Erythroblast (primary cell): ENCODE results near the gene CFD.

Experiments
- DNase-seq, 2 experiments: peaks; one replicate each; lab custom pipeline; 2025; lab: John Stamatoyannopoulos, UW
- GATA1 ChIP-seq: IDR thresholded peaks from 2 replicates; pipeline ENCODE4 v1.6.1; 2011; ENCODE audit warnings: low read depth, mild to moderate bottlenecking, control low read depth, low read length, moderate library complexity
- POLR2A ChIP-seq: IDR thresholded peaks from 2 replicates; pipeline ENCODE4 v1.6.1; 2011; ENCODE audit warnings: mild to moderate bottlenecking, low read length

The CFD gene

DNA sequence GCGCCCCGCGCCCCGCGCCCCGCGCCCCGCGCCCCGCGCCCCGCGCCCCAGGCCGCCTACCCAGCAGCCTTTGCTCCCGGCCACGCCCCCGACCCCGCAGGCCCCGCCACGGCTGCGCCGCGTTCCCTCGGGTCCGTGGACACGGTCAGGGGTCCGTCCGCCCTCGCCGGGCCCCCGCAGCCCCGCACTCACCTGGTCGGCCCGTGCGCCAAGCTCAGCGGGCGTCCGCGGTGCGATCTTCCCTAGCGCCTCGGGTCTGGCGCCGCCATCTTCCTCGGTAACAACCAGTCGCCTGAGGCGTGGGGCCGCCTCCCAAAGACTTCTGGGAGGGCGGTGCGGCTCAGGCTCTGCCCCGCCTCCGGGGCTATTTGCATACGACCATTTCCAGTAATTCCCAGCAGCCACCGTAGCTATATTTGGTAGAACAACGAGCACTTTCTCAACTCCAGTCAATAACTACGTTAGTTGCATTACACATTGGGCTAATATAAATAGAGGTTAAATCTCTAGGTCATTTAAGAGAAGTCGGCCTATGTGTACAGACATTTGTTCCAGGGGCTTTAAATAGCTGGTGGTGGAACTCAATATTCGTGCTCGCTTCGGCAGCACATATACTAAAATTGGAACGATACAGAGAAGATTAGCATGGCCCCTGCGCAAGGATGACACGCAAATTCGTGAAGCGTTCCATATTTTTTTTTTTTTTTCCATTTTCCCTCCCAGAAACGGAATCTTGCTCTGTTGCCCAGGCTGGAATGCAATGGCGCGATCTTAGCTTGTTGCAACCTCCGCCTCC, 33.6 kb downstream of the CFD start, which contains the start of the genes MED16 and RNU6-9:
MED16 (minus strand) TSS at position 294 of the 796 bp plus-strand sequence. CDS start 2,056 bp downstream, outside the sequence.
RNU6-9 (plus strand) TSS at position 591 of the 796 bp plus-strand sequence.
- TF ChIP-seq POLR2A, result peak; percentile 69
- no peak for TF ChIP-seq GATA1

DNA sequence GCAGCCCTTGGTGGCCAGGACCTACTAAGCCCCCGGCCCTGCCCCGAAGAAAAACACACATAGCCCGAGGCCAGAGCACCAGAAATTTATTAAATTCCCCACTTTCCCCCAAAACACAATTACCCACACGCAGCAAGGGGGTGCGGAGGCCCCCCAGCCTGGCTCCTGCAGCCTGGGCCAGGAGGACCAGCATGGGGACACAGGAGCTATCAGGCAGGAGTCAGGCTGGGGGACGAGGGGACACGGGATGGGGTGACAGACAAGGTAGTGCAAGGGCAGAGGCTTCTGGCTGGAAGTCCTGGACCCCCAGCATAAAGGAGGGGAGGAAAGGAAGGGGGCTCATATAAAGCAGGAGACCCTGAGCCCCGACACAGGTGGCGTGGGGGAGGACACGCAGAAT, 37.0 kb downstream of the CFD start:
- TF ChIP-seq POLR2A, result no peak
- TF ChIP-seq GATA1, result no peak
- no peak for DNase-seq

More for the DNA sequence above, 33.6 kb downstream of the CFD start, which contains the start of the genes MED16 and RNU6-9:
- DNase-seq, result peak; percentile 95 to 97

DNA sequence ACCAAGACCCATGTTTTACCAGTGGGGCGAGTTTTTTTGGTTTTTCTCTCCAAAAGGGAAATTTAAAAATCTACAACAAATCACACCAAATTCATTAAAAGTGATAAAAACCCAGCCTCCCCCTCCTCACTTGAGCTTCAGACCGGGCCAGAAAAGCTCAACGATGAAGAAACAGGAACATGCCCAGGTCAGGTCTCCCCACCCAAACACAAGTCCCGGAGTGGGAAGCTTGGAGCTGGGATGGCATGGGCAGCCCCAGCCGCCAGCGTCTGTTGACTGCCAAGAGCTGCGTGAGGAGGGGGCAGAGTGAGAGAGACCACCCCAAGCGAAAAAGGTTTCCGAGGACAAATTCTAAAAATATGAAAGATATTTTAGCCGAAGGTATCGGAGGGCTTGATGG, 37.5 kb downstream of the CFD start:
- no peak for TF ChIP-seq GATA1
- no peak for TF ChIP-seq POLR2A
- no peak for DNase-seq

DNA sequence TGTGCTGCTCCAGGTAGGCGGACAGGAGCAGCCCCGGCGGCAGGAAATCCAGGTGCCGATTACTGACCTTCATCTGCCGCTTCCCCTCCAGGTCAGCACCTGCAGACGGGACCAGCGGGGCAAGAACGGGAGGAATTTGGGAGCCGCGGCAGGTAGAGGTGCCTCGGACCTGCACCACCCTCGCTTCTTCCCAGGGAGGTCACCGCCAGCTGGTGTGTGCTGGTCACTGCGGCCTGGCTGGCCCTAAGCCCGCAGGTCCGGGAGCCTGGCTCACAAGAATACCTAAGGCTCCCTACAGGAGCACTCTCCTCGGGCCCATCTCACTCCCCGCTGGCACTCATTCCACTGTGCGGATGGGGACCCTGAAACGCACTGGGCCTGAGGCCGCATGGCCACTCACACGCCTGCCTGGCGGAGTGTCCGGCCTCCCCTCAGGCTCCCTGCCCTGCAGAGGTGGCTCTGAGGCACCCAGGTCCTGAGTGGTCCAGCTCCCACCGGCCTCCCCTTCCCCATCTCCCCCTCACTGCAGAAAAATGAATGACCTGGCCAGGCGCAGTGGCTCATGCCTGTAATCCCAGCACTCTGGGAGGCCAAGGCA, 38.1 kb downstream of the CFD start:
- DNase-seq, result no peak
- no peak for TF ChIP-seq GATA1
- TF ChIP-seq POLR2A, result no peak

DNA sequence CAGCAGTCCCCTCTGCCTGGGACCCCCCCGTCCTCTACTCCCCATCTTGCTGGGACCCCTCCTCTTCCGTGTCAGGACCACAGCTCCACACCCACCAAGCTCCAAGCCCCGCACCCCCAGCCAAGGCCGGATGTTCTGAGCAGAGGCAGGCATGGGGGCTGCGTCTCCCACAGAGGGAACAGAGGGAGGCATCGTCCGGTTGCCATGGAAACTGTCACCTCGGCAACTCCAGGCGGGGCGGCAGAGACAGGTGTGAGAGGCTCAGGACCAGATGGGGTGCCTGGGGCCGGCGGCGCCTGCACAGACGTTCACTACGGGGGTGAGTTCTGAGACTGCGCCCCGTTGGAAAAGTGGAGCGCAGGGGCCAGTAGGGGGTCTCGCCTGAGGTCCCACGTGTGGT, 39.2 kb downstream of the CFD start:
- TF ChIP-seq GATA1 (no peak), POLR2A (no peak)

DNA sequence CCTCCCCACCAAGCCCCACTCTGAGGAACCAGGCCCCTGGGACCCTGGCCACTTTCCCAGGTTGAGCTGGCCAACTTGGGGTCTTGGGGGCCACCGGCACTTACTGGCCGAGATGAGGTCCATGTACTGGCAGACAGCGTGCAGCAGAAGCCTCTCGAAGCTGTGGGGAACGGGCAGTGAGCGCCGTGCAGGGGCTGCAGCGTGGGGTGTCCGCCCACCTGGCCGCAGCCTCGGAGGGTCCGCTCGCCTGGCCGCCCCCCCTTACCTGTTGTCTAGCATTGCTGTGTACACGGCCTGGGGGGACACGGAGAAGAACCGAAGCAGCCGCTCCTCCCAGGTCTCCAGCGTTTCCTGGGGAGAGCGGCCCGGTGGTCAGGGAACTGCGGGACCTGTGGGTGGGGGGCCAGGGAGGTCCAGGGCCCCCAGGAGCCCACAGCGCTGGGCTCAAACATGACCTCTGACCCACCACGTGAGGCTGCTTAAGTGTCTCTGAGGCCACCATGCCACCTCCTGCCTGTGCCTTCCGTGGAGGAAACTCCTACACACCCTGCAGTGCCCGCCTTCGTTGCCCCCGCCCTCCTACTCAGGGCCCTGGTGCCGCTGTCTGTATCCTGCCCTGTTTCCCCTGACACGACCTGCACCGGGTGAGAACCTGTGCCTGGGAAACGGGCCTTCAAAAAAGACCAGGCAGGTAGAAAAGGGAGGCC, 40.0 kb downstream of the CFD start:
- TF ChIP-seq POLR2A (no peak), GATA1 (no peak)
- no peak for DNase-seq

More for the DNA sequence above, 39.2 kb downstream of the CFD start:
- DNase-seq, result no peak

DNA sequence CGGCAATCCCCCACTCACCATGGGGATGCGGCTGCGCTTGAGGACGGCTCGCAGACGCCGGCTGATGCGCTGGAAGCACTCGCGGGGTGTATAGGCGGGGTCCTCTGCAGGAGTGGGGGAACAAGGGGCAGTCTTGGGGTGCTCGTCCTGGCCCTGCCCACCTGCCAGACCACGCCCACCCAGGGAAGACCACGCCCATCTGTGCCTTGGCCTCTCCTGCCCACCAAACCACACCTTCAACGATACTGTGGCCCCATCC, 40.5 kb downstream of the CFD start:
- no peak for DNase-seq
- TF ChIP-seq POLR2A, result no peak
- TF ChIP-seq GATA1, result no peak

DNA sequence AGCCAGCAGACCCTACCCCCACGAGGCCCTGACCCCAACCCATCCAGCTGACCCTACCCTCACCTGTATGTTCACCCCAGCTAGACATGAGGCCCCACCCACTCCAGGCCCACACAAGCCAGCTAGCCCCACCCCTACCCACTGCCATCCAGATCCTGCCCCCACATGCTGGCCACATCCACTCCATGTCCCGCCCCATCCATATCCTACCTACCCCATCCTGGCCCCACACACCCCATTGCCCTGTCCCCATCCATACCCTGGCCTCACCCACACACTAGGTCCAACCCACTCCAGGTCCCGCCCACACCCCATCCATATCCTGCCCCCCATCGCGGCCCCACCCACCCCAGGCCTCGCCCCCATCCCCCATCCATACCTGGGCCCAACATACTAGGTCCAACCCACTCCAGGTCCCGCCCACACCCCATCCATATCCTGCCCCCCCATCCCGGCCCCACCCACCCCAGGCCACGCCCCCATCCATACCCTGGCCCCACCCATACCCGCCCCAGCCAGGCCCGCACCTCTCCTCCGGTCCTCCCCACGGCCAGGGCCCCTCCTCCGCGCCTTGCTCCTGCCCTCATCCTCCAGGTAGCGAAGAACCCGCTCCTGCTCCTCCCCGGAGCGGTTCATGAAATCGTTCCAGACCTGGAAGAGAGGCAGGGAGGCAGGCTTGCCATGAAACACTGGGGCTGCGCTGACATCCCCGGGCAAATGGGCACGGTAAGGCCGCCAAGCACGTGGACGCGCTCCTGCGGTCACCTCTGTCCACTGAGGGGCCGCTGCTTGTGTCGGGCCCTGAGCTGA, 41.0 kb downstream of the CFD start:
- peak; percentile 48 to 63 for DNase-seq
- TF ChIP-seq GATA1 (no peak), POLR2A (no peak)

DNA sequence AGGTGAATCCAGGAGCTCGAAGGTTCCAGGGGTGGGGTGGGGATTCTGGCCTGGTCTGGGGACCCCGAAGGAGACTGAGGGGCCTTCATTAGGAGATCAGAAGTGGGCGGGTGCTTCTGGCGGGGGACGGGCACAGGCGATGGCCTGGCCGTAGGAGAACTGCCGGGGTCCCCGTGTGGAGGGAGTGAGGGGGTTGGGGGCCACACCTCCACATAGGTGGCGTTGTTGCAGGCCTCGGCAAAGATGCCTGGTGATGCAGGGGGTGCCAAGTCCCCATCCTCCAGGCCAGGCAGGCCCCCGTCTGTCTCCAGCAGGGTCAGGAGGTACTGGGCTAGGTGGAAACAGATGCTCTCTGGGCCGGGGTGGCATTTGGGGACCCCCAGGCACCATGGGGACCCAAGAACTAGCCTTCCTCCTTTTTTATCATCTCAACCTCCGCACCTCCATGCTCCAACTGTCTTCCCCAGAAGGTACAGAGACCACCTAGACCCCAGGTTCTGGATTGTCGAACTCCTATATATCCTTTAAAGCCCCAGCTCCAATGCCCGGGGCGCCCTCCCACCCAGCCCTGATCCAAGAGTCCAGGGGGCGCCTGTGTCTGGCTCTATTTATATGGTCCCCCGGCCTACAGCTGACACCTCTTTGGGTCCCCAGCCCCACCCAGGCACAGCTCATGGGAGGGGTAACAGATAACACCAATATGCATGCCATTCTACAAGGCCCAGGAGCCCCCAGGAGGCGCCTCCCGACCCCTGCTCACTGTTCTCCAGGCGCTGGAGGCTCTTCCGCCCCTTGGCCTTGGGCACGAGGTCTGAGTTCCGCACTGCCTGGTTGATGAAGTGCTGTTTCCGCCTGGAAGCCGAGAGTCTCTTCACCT, 42.0 kb downstream of the CFD start:
- no peak for TF ChIP-seq GATA1
- no peak for TF ChIP-seq POLR2A

DNA sequence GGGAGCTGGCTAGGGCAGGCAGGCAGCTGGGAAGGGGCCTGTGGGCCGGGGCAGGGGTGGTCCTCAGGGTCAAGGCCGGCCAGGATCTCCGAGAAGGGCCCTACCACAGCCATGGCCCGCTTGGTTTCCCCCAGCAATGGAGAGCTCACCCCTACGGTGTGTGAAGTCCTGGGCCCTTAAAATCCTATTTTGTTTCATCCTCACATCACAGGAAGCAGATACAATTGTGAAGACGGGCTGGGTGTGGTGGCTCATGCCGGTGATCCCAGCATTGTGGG, 42.6 kb downstream of the CFD start:
- TF ChIP-seq POLR2A, result no peak
- no peak for TF ChIP-seq GATA1

More for the DNA sequence above, 42.0 kb downstream of the CFD start:
- no peak for DNase-seq

DNA sequence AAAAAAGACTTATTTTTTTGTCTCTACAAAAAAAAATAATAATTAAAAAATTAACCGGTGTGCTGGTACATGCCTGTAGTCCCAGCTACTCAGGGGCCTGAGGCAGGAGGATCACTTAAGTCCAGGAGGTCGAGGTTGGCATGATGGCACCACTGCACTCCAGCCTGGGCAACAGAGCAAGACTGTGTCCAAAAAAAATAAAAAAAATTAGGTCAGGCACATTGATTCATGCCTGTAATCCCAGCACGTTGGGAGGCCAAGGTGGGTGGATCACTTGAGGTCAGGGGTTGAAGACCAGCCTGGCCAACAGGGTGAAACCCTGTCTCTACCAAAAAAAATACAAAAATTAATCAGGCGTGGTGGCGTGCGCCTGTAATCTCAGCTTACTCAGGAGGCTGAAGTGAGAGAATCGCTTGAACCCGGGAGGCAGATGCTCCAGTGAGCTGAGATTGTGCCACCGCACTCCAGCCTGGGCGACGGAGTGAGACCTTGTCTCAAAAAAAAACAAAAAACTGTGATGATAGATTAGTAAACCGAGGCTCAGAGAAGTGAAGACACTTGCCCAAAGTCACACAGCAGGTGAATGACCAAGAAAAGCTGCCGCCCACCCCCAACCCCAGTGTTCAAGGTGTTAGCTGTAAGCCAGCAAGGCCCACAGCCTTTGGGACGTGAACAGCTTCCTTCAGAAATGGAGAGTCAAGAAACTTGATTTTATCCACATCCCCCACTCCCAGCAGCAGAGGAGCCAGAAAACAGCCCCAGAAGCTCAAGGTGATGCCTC, 43.2 kb downstream of the CFD start:
- no peak for TF ChIP-seq GATA1
- TF ChIP-seq POLR2A, result no peak
- DNase-seq, result no peak

More for the DNA sequence above, 42.6 kb downstream of the CFD start:
- DNase-seq, result no peak

DNA sequence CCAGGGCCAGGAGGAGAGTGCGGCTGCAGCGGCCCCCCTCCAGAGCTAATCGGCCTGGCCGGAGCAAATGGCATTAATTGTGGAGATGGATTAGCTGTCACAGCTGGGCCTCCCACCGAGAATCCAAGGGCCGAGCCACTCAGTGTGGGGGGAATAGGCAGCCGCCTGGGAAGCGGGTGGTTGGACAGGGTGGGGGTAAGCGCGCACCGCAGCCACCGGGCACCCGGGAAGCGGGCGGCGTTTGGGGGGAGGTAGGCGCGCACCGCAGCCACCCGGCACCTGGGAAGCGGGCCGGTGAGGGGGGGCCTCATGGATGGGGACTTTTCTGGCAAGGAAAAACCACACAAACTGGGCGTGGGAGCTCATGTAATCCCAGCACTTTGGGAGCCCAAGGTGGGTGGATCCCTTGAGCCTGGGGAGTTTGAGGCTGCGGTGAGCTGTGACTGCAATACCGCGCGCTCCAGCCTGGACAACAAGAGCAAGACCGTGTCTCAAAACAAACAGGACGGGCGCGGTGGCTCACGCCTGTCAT, 43.9 kb downstream of the CFD start:
- DNase-seq, result no peak
- no peak for TF ChIP-seq GATA1
- TF ChIP-seq POLR2A, result no peak
